Lower leg skin (tissue), 3 donors: ENCODE measurements around the gene RGL4.

Experiments used
- CTCF ChIP-seq, 3 donors: fragments of 450-650 bp; IDR thresholded peaks; one replicate each; pipeline ENCODE4 v1.5.1; 2016; ENCODE audit warnings: antibody characterized with exemption in 3 of 3, mild to moderate bottlenecking in 3 of 3, moderate library complexity in 2 of 3
- POLR2A ChIP-seq, 2 donors: fragments of 450-650 bp; IDR thresholded peaks; one replicate each; pipeline ENCODE4 v1.6.1; 2016 to 2017; ENCODE audit warnings: antibody characterized with exemption in 2 of 2, mild to moderate bottlenecking in 1 of 2, moderate library complexity in 1 of 2

DNA sequence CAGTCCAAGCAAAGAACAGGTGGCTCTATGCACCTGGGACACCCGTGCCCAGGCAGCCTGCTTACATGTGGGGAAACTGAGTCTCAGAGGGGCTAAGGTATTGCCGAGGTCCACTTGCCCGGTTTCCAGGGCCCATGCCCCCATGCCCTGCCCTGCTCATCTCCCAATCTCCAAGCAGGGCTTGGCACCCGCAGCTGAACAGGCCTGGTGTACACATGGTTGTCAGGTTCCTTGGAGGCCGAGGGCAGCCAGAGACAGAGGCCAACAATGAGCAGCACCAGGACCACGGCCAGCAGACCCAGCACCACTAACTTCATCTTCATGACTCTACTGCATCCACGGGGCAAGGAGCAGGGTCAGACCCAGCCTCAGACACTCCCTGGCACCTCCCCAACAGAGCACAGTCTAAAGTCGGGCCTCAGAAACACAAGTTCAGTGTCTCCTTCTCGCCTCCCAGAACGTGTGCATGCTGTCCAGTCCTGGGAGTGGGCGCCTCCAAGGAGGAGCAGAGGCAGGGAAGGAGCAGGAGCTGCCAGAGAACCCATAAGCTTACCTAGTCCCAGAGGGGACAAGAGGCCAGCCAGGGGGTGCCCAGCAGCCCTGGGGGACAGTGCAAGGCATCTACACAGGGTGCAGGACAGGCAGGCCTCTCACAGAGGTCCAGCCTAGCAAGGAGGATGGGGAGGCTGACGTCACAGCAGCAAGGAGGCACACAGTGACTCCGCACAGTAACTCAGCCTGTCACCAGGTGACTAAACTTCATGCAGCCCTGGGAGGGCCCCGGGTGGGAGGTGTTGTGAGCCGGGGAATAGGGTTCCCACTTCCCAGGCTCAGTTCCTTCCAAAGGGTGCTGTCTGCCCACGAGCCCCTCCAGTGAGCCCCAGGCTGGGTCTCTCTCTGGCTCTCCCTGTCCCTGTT lies 20.2 kb upstream of the RGL4 start:
- TF ChIP-seq CTCF (IDR thresholded peaks at IDR 0.05) (no peak), POLR2A (IDR thresholded peaks at IDR 0.05) (no peak)
